ENCODE measurements around the gene CHI3L2. TPM values are rescaled to one million over a fixed set of nuclear protein-coding genes. Genes with fewer than 3 reads are reported as not detected.

The CHI3L2 gene
- total RNA-seq, 1 donor from 2014 or later: 19.6 TPM

- Mint-ChIP-seq H3K4me1 (peaks cover 71% of the 10 kb centered on the region), H3K36me3 (ENCODE audit: low read depth) (peaks cover 95% of the 10 kb centered on the region), H3K9me3 (no peaks in the 10 kb centered on the region), H3K27ac (peak overlapping the region; percentile 89), H3K4me3 (peak overlapping the region; percentile 70), H3K27me3 (no peaks in the 10 kb centered on the region)
- DNase-seq (no peak), ATAC-seq (ENCODE audit: low read depth) (peak; percentile 65)
- CTCF ChIA-PET: interaction anchor here (0.7 to 1.1 kb wide), 5 partner anchors 9 to 208 kb away, joined by 3 to 6 read pairs (median 3); no protein-coding TSS in a partner anchor
- TF ChIP-seq CTCF (IDR thresholded peaks at IDR 0.05): no peak
- POLR2A ChIA-PET: interaction anchor here (0.5 to 4.1 kb wide), 6 partner anchors 9 to 53 kb away, joined by 5 to 37 read pairs (median 21); partner anchors contain the start of genes CEPT1 and DRAM2
- intact Hi-C loops (cut with micrococcal nuclease): loop anchor here (1.0 to 2.0 kb wide), 2 partner anchors 10 to 14 kb away; no protein-coding TSS in a partner anchor
Measured at GRCh38 chr1:111192658-111193519, 34.6 kb upstream of the CHI3L2 start.

GRCh38 chr1:111193712-111194480, 33.6 kb upstream of the CHI3L2 start:
- peaks cover 95% of the 10 kb centered on the region for H3K36me3 Mint-ChIP-seq (ENCODE audit: low read depth)
- no peak for ATAC-seq (ENCODE audit: low read depth)
- peaks cover 81% of the 10 kb centered on the region for H3K4me1 Mint-ChIP-seq

GRCh38 chr1:111195002-111195684, 32.4 kb upstream of the CHI3L2 start:
- intact Hi-C loops (cut with micrococcal nuclease): no loop called here
- no peaks in the 10 kb centered on the region for H3K9me3 Mint-ChIP-seq
- ATAC-seq (ENCODE audit: low read depth): no peak
- TF ChIP-seq CTCF (IDR thresholded peaks at IDR 0.05): no peak
- DNase-seq: no peak
- ChIA-PET CTCF (interaction anchor here (1.1 to 1.5 kb wide), 2 partner anchors 28 to 139 kb away, joined by 4 read pairs; no protein-coding TSS in a partner anchor), POLR2A (interaction anchor here (0.9 to 1.4 kb wide), 2 partner anchors 9 to 24 kb away, joined by 3 to 5 read pairs; no protein-coding TSS in a partner anchor)
- H3K4me3 Mint-ChIP-seq: no peak overlapping the region
- H3K4me1 Mint-ChIP-seq: peaks cover 94% of the 10 kb centered on the region
- H3K36me3 Mint-ChIP-seq (ENCODE audit: low read depth): peaks cover 86% of the 10 kb centered on the region
- H3K27ac Mint-ChIP-seq: peak overlapping the region; percentile 89
- H3K27me3 Mint-ChIP-seq: no peaks in the 10 kb centered on the region

More at GRCh38 chr1:111193712-111194480, 33.6 kb upstream of the CHI3L2 start:
- H3K27ac Mint-ChIP-seq: peak overlapping the region; percentile 89
- peak overlapping the region; percentile 70 for H3K4me3 Mint-ChIP-seq
- TF ChIP-seq CTCF (IDR thresholded peaks at IDR 0.05): no peak
- intact Hi-C loops (cut with micrococcal nuclease): loop anchor here (1.0 to 2.0 kb wide), 2 partner anchors 9 to 15 kb away; no protein-coding TSS in a partner anchor
- no peak for DNase-seq
- ChIA-PET CTCF (interaction anchor here (0.9 to 1.5 kb wide), 3 partner anchors 27 to 207 kb away, joined by 4 to 6 read pairs (median 4); no protein-coding TSS in a partner anchor), POLR2A (interaction anchor here (1.5 to 4.1 kb wide), 5 partner anchors 8 to 54 kb away, joined by 6 to 37 read pairs (median 22); partner anchors contain the start of genes CEPT1 and DRAM2)
- no peaks in the 10 kb centered on the region for H3K9me3 Mint-ChIP-seq
- no peaks in the 10 kb centered on the region for H3K27me3 Mint-ChIP-seq

GRCh38 chr1:111196213-111196612, 31.3 kb upstream of the CHI3L2 start:
- no peak for TF ChIP-seq CTCF (IDR thresholded peaks at IDR 0.05)
- no peak overlapping the region for H3K4me3 Mint-ChIP-seq
- no peak for DNase-seq
- no peak for ATAC-seq (ENCODE audit: low read depth)
- ChIA-PET POLR2A (interaction anchor here (0.6 to 1.4 kb wide), 3 partner anchors 8 to 23 kb away, joined by 3 to 5 read pairs (median 3); no protein-coding TSS in a partner anchor), CTCF (interaction anchor here (1.0 to 1.3 kb wide), 2 partner anchors 21 to 137 kb away, joined by 3 read pairs; no protein-coding TSS in a partner anchor)
- no peaks in the 10 kb centered on the region for H3K9me3 Mint-ChIP-seq
- intact Hi-C loops (cut with micrococcal nuclease): no loop called here
- no peaks in the 10 kb centered on the region for H3K27me3 Mint-ChIP-seq
- H3K4me1 Mint-ChIP-seq: peaks cover 97% of the 10 kb centered on the region
- peak overlapping the region; percentile 47 for H3K27ac Mint-ChIP-seq
- peaks cover 83% of the 10 kb centered on the region for H3K36me3 Mint-ChIP-seq (ENCODE audit: low read depth)

All from activated B cell treated with CpG ODN at 0.5 μM for 24 hours (primary cell).